Raji (cell line): ENCODE measurements around the gene CCDC154.
A peak's percentile ranks its signal among the peaks of the same experiment; 100 is the strongest.

Experiments
- POLR2A ChIP-seq: IDR thresholded peaks from 2 replicates; pipeline ENCODE4 v1.6.1; 2011; ENCODE audit warnings: low read depth, low read length, control low read depth; ENCODE audit not compliant: insufficient read depth

The CCDC154 gene

DNA sequence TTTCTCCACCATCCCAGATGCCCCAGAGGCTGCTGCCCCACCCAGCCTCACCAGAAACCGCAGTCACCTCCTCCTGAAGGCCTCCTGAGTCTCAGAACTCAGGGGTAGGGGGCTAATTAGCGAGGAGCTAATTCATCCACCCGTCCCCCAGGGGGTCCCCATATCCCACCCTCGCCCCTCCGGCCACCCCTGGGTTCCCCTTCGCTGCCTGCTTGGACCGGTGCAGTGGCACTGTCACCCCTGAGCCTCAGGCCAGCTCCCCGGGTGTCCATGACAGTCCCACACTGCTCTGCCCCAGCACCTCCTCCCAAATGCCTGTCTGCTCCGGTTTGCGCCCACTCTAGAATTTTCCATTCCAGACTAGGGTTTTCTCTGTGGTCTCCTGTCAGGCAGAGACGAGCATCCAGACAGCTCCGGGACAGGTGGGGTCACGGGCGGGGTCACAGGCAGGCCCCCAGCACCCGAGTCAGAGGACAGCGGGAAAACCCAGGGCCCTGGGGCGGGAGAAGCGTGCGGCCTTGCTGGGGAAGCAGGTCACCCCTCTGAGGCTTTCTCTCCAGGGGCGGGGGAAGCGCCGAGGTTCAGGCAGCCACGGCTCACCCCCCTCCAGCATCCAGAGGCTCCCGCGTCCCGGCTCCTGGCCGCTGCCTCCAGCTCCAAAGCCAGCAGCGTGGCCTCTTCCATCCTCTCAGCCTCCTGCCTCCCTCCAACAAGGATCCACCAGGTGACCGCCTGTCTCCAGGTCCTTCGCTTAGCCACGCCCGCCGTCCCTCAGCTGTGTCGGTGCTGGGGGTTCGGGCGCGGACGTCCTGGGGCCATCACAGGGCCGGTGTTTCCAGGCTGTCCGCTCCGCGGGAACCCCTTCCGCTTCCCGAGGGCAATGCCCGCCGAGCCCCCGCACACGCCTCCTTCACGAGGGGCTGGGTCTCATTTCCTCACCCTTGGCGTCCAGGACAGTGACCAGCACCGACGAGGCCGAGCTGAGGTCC lies 16.6 kb downstream of the CCDC154 start:
- no peak for TF ChIP-seq POLR2A

DNA sequence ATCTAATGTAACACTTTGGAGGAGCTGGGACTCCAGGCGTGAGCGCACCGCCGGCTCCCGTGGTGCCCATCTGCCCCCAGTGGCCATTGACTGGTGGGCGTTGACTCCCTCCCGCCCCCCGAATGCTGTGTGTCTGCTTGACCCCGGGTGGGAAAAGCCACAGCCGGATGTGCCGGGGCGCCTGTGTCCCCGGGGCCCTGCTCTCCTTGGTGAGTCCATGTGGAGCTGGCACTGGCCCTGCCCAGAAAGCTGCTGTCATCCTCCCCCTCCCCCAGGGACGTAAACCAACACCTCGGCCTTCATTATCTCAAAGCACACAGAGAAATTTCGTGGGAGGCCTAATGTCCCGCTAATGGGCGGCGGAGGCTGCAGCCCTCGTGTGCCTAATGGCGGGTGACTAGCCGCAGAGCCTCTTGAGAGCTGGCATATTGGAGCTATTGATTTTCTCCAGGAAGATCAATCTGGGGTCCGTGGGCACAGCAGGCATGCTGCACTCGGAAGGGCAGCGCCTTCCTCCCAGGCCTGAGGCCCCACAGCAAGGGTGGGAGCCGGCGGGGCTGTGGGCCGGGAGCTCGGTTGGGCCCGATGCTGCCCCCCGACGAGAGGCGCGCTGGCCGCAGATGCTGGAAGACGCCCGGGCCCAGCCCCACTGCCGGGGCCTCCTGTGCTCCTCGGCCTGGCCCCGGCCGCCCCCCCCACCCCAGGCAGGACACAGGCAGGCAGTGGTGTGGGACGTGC lies 17.5 kb downstream of the CCDC154 start:
- TF ChIP-seq POLR2A = no peak

DNA sequence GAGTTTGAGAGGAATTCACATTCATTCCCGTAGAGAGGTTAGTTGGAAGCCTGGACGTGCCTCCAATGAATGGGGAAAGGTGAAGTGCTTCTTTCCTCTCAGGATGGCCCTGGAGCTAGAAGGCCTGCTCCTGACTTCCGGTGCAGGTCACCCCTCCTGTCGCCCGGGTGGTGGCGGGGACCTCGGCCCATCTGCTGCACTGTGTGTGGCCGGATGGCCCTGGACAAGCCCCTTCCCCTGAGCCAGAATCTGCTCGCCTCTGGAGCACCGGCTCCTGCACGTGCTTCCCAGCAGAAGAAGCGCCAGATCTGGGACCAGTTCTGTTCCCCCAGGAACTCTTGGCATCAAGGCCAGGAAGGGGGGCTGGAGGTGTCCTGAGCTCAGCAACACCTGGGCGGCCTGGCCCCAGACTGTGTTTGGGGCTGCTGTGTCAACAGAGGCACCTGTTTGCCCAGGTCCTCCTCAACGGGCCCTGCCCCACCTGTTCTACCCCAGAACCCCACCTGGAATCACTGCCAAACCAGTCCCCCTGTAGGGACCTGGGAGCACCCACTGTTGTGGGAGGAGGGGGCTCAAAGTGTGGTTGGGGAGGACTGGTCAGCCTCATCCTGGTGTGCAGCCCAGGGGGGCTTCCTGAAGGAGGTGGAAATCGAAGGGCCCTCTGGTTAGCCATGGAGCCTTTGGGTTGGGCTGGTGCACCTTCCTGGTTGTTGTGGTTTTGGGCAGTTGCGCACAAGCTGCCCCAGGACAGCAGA lies 18.6 kb downstream of the CCDC154 start:
- TF ChIP-seq POLR2A = no peak

DNA sequence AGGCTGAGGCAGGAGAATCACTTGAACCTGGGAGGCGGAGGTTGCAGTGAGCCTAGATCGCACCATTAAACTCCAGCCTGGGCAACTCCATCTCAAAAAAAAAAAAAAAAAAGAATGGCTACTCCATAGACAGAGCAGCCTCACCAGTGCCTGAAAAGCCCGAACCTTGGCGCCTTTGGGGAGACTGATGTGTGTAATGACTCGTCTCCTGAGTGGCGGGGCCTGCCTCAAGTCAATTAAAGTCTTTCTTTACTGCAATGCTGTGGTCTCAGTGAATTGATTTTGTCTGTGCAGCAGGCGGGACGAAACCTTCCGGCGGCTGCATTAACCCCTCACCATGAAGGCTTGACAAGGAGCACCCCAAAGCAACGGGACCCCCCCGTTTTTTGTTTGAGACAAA lies 20.3 kb downstream of the CCDC154 start:
- TF ChIP-seq POLR2A = no peak

DNA sequence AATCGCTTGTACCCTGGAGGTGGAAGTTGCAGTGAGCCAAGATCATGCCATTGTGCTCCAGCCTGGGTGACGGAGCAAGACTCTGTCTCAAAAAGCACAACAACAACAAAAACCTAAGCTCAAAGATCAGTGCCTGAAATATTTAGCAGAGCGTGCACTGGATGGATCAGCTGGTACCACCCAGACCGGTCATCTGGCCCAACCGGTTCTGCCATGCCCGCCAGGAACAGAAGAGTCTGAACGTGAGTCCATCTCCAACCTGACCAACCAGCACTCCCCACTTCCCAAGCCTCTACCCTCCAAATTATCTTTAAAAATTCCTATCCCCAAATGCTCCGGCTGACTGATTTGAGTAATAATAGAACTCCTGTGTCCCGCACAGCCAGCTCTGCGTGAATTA lies 22.3 kb downstream of the CCDC154 start:
- TF ChIP-seq POLR2A = no peak

DNA sequence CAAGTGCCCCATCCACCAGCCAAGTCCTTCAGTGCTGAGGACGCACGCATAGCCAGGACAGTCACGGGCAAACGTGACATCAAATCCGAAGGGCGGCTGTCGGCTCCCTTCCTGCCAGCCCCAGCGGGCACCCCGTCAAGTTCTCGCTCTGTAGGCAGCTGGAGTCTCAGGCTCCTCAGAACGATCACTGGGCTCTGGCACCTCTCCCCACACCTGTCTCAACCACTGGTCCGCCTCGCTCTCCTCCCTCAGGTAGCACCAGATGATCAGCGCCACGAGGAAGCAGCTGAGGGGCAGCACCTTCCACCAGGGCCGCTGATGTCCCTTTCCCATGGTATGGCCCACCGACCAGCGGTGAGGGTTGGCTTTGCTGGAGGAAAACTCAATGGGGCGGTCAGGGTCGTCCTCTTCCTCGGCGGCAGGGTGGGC lies 24.2 kb downstream of the CCDC154 start:
- TF ChIP-seq POLR2A = no peak

DNA sequence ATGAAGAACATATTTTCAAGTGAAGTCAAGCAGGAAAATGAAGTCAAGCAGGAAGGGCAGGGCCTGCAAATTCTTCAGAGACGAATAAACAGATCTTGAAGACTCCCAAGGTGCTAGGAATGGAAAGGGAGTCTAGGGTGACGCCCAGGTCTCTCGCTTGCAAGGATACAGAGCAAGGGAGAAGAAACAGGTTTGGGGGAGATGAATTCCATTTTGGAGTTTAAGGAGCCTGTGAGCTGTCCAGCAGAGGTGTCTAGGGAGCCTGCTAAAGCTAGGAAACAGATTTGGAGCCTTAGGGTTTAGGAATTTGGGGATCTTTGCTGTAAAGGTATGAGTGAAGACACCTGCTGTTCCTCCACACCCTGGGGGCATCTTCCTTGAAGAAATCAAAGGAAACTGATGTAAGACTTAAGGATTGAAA lies 27.8 kb downstream of the CCDC154 start:
- TF ChIP-seq POLR2A = no peak

DNA sequence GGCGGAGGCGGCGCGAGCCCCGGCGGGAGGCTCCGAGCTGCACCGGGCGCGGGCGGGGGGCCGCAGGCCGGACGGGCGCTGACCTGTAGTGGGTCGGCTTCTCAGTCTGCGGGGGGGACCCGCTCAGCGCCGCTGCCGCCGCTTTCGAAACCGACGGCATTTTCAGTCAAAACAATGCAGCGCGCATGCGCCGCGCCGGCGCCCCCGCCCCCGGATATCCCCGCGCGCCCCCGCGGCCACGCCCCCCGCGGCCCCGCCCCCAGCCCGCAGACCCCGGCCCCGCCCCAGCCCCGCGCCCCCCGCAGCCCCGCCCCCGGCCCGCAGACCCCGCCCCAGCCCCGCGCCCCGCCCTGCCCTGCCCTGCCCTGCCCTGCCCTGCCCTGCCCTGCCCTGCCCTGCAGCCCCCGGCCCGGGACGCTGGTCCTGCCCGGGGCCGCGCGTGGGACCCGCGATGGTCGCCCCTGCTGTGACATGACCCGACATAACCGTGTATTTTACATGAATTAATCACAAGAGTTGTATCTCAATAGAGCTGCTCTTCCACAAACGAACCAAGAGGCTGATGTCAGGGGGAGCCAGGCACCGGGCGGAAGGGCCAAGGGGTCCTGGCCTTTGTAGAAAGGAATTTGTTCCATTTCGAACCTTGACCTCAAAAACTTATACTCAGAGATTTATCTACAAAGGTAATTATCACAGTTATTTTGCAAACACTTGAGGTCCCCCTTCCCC lies 29.7 kb downstream of the CCDC154 start, which contains the start of gene UNKL:
UNKL (minus strand) TSS at position 173 of the 729 bp plus-strand sequence; CDS start at position 160, 13 bp downstream.
- peak; percentile 50; the same call in 1 of the 2 replicates for TF ChIP-seq POLR2A

DNA sequence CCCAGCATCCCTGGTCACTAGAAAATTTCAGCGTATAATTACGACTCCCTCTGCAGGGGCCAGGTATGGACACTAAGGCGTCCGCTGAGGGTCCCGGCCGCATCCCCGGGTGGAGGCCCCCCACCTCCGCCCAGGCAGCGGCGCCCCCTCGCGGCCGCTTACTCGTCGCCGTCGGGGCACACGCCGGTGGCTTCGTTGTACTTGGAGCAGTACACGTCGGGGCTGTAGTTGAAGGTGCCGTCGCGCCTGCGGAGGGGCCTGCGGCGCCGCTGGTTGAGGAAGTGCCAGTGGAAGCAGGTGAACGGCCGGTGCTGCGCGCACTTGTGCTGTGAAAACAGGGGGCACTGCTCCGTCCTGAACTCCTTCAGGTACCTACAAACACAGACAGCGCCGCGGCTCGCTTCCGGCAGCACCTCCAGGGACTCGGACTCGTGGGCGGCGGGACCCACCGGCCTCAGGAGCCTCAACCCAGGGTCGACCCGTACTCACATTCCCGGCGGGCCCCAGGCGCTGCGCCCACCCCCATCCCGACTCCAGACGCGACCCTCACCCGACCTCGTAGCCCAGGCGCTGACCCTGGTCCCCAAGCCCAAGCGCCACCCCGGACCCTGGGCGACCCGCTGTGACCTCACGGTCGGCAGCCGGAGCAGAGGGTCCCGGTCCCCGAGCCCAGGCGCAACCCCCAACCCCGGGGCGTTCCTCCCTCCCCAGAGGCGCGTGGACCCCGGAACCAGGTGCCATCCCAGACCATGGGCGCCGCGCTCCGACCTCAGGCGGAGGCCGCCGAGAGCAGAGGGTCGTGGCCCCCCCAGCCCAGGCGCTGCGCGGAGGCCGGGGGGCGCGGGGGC lies 30.4 kb downstream of the CCDC154 start:
- no peak for TF ChIP-seq POLR2A

DNA sequence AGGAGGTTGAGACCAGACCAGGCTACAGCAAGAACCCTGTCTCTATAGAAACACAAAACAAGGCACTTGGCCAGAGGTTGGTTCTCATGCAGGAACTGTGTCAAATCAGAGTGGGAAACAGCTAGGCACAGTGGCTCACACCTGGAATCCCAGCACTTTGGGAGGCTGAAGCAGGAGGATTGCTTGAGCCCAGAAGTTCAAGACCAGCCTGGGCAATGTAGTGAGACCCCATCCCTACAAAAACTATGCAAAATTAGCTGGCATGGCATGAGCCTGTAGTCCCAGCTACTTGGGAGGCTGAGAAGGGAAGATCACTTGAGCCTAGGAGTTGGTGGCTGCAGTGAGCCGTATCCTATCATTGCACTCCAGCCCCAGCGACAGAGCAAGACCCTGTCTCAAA lies 31.5 kb downstream of the CCDC154 start:
- TF ChIP-seq POLR2A = no peak

DNA sequence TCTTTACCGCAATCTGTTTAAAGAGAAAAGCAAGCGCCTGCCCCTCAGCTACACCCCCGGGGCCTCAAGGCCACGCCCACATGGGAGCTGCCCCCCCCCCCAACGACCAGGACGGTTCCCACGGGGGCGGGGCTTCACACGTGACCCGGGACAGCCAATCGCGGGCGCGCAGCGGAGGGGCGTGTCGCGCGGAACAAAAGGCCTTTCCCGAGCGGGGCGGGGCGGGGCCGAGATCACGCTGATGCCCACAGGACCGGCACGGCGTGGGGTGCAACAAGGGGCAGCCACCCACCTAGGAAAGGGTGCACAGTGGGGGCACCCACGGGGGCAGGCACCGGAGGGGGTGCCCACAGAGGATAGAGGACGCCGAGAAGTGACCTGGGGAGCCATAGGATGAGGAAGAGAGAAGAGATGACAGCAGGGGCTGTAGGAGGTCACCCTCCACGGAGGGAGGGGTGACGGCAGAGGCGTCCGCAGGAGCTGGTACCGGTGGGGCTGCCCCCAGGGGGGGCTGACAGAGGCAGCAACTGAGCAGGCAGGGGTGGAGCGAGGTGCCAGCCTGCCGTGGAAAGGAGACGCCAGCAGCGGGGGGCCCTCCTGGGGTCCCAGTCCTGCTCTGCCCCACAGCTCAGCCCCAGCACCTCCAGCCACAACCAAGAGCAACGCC lies 36.1 kb downstream of the CCDC154 start:
- peak; percentile 45; the same call in 1 of the 2 replicates for TF ChIP-seq POLR2A

DNA sequence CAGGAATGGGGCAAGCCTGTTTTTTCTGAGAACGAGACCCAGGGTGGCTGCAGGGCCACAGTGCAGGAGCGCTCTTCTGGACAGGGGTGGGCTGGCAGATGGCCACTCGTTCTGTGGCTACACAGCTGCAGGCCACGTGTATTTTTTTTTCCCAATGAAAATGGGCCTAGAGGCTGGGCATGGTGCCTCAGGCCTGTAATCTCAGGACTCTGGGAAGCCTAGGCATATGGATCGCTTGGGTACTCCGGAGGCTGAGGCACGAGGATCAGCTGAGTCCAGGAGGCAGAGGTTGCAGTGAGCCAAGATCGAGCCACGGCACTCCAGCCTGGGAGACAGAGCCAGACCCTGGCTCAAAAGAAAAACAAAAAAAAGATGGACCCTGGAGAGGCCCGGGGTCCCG lies 36.6 kb downstream of the CCDC154 start:
- no peak for TF ChIP-seq POLR2A

DNA sequence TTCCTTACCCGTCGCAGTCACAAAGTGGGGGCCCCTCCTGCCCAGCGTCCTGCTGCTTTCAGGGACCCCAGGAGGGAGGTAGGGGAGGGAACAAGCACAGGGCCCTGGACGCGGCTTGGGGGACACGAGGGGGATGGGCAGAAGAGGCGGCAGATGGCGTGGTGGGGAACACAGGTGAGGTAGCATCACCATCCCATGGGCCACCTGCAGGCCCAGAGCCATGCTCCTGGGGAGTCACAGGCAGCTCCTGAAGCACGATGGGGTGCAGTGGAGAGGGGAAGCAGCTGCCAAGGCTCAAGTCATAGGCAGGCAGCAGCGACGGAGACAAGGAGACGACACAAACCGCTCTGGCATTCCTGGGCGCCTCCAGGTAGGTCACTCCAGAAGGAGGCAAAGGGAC lies 40.6 kb downstream of the CCDC154 start:
- no peak for TF ChIP-seq POLR2A
